HEK293 (cell line): Measurements from ENCODE around the gene COL5A1.

Experiments used
- CTCF ChIA-PET: fragments of 350-600 bp; formaldehyde crosslinking; extraction: SDS; loops from one replicate; lab custom pipeline; 2021; ENCODE audit warnings: antibody characterized with exemption; lab: Yijun Ruan, JAX
- POLR2A ChIA-PET: fragments of 300-600 bp; formaldehyde crosslinking; extraction: SDS; loops from one replicate; lab custom pipeline; 2020; ENCODE audit warnings: antibody characterized with exemption, inconsistent platforms; lab: Yijun Ruan, JAX
- H3K27ac ChIP-seq: fragments of 200-500 bp; sonication (Bioruptor generic); 2 replicates; pipeline ENCODE4 v1.5.1; 2014; ENCODE audit warnings: low read depth, low read length, control low read depth, inconsistent platforms; ENCODE audit errors: extremely low read depth
- H3K36me3 ChIP-seq, 2 experiments: fragments of 200-500 bp in 1 of 2; sonication (Bioruptor generic) in 1 of 2; 1 replicate in 1 of 2; 2 replicates in 1 of 2; pipeline ENCODE4 v1.5.1; 2014 to 2017; ENCODE audit warnings: inconsistent platforms in 2 of 2, low read length in 2 of 2; ENCODE audit not compliant: control insufficient read depth in 2 of 2, insufficient read depth in 1 of 2
- H3K4me1 ChIP-seq: fragments of 200-500 bp; sonication (Bioruptor generic); 2 replicates; pipeline ENCODE4 v1.5.1; 2014; ENCODE audit warnings: mild to moderate bottlenecking, low read length, inconsistent platforms; ENCODE audit not compliant: control insufficient read depth, insufficient read depth
- H3K4me3 ChIP-seq: 2 replicates; pipeline ENCODE4 v1.5.1; 2011; ENCODE audit warnings: low read depth, mild to moderate bottlenecking, control low read depth, low read length, moderate library complexity
- H3K9me3 ChIP-seq: fragments of 200-500 bp; sonication (Bioruptor generic); 2 replicates; pipeline ENCODE4 v1.5.1; 2014; ENCODE audit warnings: low read depth, low read length, inconsistent platforms; ENCODE audit not compliant: control insufficient read depth, insufficient read depth
- BCL11A ChIP-seq: fragments of 450-650 bp; formaldehyde crosslinking; IDR thresholded peaks from 2 replicates; pipeline ENCODE4 v1.5.1; 2016; ENCODE audit warnings: low read depth, missing biosample characterization, missing genetic modification characterization
- OSR2 ChIP-seq: fragments of 450-650 bp; formaldehyde crosslinking; IDR thresholded peaks from 2 replicates; pipeline ENCODE4 v1.5.1; 2016; ENCODE audit warnings: missing biosample characterization, missing genetic modification characterization
- SP2 ChIP-seq: fragments of 450-650 bp; formaldehyde crosslinking; IDR thresholded peaks from 2 replicates; pipeline ENCODE4 v1.5.1; 2016; ENCODE audit warnings: missing biosample characterization, missing genetic modification characterization
- ZBTB1 ChIP-seq: fragments of 450-650 bp; formaldehyde crosslinking; IDR thresholded peaks from 2 replicates; pipeline ENCODE4 v1.5.1; 2016; ENCODE audit warnings: missing biosample characterization, missing genetic modification characterization
- ZBTB17 ChIP-seq: fragments of 450-650 bp; formaldehyde crosslinking; IDR thresholded peaks from 2 replicates; pipeline ENCODE4 v1.5.1; 2016; ENCODE audit warnings: missing biosample characterization, missing genetic modification characterization
- ZFP69B ChIP-seq: fragments of 450-650 bp; formaldehyde crosslinking; IDR thresholded peaks from 2 replicates; pipeline ENCODE4 v1.5.1; 2016; ENCODE audit warnings: missing biosample characterization, missing genetic modification characterization
- ZNF169 ChIP-seq: fragments of 450-650 bp; formaldehyde crosslinking; IDR thresholded peaks from 2 replicates; pipeline ENCODE4 v1.5.1; 2016; ENCODE audit warnings: missing biosample characterization, missing genetic modification characterization
- ZNF311 ChIP-seq: fragments of 450-650 bp; formaldehyde crosslinking; IDR thresholded peaks from 2 replicates; pipeline ENCODE4 v1.5.1; 2017; ENCODE audit warnings: missing biosample characterization, missing genetic modification characterization, borderline replicate concordance
- ZNF37A ChIP-seq: fragments of 450-650 bp; IDR thresholded peaks from 2 replicates; pipeline ENCODE4 v1.5.1; 2018; ENCODE audit warnings: missing biosample characterization, missing genetic modification characterization
- ZNF423 ChIP-seq: fragments of 450-650 bp; formaldehyde crosslinking; IDR thresholded peaks from 2 replicates; pipeline ENCODE4 v1.5.1; 2016; ENCODE audit warnings: missing biosample characterization, missing genetic modification characterization
- ZNF544 ChIP-seq: fragments of 450-650 bp; formaldehyde crosslinking; IDR thresholded peaks from 2 replicates; pipeline ENCODE4 v1.5.0; 2017; ENCODE audit warnings: missing biosample characterization, missing genetic modification characterization
- ZNF561 ChIP-seq: fragments of 450-650 bp; IDR thresholded peaks from 2 replicates; pipeline ENCODE4 v1.5.1; 2018; ENCODE audit warnings: missing biosample characterization, missing genetic modification characterization, borderline replicate concordance
- ZNF624 ChIP-seq: fragments of 450-650 bp; formaldehyde crosslinking; IDR thresholded peaks from 2 replicates; pipeline ENCODE4 v1.5.1; 2017; ENCODE audit warnings: missing biosample characterization, missing genetic modification characterization
- ZNF654 ChIP-seq: fragments of 450-650 bp; formaldehyde crosslinking; IDR thresholded peaks from 2 replicates; pipeline ENCODE4 v1.5.1; 2016; ENCODE audit warnings: low read depth, missing biosample characterization, missing genetic modification characterization
- ZNF658 ChIP-seq: fragments of 450-650 bp; formaldehyde crosslinking; IDR thresholded peaks from 2 replicates; pipeline ENCODE4; 2016; ENCODE audit warnings: missing biosample characterization, missing genetic modification characterization
- ZNF791 ChIP-seq: fragments of 450-650 bp; formaldehyde crosslinking; IDR thresholded peaks from 2 replicates; pipeline ENCODE4 v1.5.1; 2016; ENCODE audit warnings: missing biosample characterization, missing genetic modification characterization
- TF ChIP-seq, protein P1 (sequence below): fragments of 450-650 bp; formaldehyde crosslinking; IDR thresholded peaks from 2 replicates; pipeline ENCODE4 v1.5.1; 2017; ENCODE audit warnings: missing biosample characterization, missing genetic modification characterization
- TF ChIP-seq, protein P2 (sequence below): fragments of 450-650 bp; formaldehyde crosslinking; IDR thresholded peaks from 2 replicates; pipeline ENCODE4 v1.5.1; 2016; ENCODE audit warnings: missing biosample characterization, missing genetic modification characterization
- TF ChIP-seq, protein P3 (sequence below): fragments of 450-650 bp; formaldehyde crosslinking; IDR thresholded peaks from 2 replicates; pipeline ENCODE4 v1.5.1; 2016; ENCODE audit warnings: missing biosample characterization, missing genetic modification characterization
- TF ChIP-seq, protein P4 (sequence below): IDR thresholded peaks from 2 replicates; pipeline ENCODE4 v1.6.1; 2011; ENCODE audit warnings: mild to moderate bottlenecking, low read depth, low read length, borderline replicate concordance
- TF ChIP-seq, protein P5 (sequence below): fragments of 450-650 bp; formaldehyde crosslinking; conservative IDR thresholded peaks from 2 replicates; pipeline ENCODE4 v1.5.1; 2016; ENCODE audit warnings: low read depth, missing biosample characterization, missing genetic modification characterization
- TF ChIP-seq, protein P6 (sequence below): fragments of 450-650 bp; formaldehyde crosslinking; IDR thresholded peaks from 2 replicates; pipeline ENCODE4 v1.5.1; 2016; ENCODE audit warnings: missing biosample characterization, missing genetic modification characterization

Gene COL5A1

DNA sequence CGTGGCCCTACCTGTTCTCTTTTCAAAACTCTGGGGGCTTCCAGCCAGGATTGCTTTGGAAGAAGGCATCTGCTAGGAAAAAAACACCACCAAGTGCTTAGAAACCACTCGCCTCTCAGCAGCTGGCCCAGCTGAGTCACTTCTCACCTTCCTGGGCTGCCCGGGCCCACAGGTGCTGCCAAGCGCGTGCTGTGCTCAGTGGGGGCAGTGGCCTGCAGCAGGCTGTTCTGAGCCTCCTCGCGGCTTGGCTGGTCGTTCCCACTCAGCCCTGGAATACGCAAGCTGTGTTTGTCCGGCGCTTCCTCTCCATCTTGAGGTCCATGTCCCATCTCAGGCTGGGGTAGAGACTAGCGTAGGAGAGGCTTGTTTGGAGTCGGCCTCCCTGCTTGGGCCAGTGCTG is 136.6 kb downstream of the COL5A1 start:
- Histone ChIP-seq H3K4me1 (peaks cover 3% of the 10 kb centered on the region; the same call in 1 of the 2 replicates), H3K36me3 (no peaks in the 10 kb centered on the region), H3K4me3 (no peak overlapping the region), H3K9me3 (no peaks in the 10 kb centered on the region), H3K27ac (no peak overlapping the region)
- ChIA-PET POLR2A (no interaction called here), CTCF (interaction anchor here (0.6 to 3.0 kb wide), 34 partner anchors 9 to 1604 kb away, joined by 3 to 18 read pairs (median 4); no protein-coding TSS in a partner anchor)
- TF ChIP-seq ZFP69B: 0 out of 2 replicates have a peak, but pooled peaks have one; percentile 15
- TF ChIP-seq ZBTB17 (tag by site-specific recombination): no peak
- TF ChIP-seq ZNF561: no peak
- TF ChIP-seq ZBTB1 (tag by site-specific recombination): no peak
- TF ChIP-seq ZNF791 (tag by site-specific recombination): no peak

DNA sequence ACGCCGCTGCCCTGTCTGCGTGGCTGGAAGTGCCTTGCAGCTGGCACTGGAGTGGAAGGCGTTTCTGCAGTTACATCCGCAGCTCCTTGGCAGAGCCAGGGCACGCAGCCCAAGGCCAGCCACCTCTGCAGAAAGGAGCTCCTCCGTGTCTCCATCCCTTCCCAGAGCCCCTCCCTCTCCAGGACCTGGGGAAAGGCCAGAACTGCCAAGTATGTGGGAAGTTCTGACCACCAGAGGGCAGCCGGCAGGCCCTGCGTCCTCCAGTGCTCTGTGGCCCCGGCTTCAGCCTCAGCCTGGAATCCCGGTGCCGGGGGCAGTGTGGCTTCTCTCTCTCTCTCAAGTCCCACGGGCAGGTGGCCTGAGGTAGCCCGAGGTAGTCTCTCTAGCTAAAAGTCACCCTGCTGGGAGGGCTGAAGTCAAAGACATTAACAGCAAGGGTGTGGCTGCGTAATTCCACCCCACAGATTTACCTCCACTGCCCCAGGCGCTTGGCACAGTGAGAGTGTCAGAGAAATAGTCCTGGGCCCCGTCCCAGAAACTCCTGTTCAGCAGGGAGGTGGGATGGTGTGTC is 137.3 kb downstream of the COL5A1 start:
- Histone ChIP-seq H3K27ac (no peak overlapping the region), H3K4me3 (no peak overlapping the region), H3K9me3 (no peaks in the 10 kb centered on the region), H3K36me3 (no peaks in the 10 kb centered on the region), H3K4me1 (peaks cover 3% of the 10 kb centered on the region; the same call in 1 of the 2 replicates)
- ChIA-PET CTCF (interaction anchor here (0.6 to 3.0 kb wide), 43 partner anchors 8 to 1603 kb away, joined by 3 to 18 read pairs (median 4); partner anchors contain the start of gene OLFM1), POLR2A (no interaction called here)
- TF ChIP-seq ZNF658 (no peak), SP2 (tag by site-specific recombination) (no peak), ZNF37A (tag by site-specific recombination) (no peak), ZNF169 (tag by site-specific recombination) (no peak), BCL11A (no peak), ZNF311 (tag by site-specific recombination) (no peak), ZNF423 (tag by site-specific recombination) (no peak), OSR2 (tag by site-specific recombination) (peak; percentile 30; the same call in 1 of the 2 replicates), ZNF654 (tag by site-specific recombination) (peak; percentile 32; the same call in 1 of the 2 replicates), ZNF624 (no peak), ZNF544 (tag by site-specific recombination) (no peak)
- TF ChIP-seq, protein P1, sequence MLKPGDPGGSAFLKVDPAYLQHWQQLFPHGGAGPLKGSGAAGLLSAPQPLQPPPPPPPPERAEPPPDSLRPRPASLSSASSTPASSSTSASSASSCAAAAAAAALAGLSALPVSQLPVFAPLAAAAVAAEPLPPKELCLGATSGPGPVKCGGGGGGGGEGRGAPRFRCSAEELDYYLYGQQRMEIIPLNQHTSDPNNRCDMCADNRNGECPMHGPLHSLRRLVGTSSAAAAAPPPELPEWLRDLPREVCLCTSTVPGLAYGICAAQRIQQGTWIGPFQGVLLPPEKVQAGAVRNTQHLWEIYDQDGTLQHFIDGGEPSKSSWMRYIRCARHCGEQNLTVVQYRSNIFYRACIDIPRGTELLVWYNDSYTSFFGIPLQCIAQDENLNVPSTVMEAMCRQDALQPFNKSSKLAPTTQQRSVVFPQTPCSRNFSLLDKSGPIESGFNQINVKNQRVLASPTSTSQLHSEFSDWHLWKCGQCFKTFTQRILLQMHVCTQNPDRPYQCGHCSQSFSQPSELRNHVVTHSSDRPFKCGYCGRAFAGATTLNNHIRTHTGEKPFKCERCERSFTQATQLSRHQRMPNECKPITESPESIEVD (tag by site-specific recombination): no peak
- TF ChIP-seq, protein P2, sequence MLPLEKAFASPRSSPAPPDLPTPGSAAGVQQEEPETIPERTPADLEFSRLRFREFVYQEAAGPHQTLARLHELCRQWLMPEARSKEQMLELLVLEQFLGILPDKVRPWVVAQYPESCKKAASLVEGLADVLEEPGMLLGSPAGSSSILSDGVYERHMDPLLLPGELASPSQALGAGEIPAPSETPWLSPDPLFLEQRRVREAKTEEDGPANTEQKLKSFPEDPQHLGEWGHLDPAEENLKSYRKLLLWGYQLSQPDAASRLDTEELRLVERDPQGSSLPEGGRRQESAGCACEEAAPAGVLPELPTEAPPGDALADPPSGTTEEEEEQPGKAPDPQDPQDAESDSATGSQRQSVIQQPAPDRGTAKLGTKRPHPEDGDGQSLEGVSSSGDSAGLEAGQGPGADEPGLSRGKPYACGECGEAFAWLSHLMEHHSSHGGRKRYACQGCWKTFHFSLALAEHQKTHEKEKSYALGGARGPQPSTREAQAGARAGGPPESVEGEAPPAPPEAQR (tag by site-specific recombination): no peak
- TF ChIP-seq, protein P3, sequence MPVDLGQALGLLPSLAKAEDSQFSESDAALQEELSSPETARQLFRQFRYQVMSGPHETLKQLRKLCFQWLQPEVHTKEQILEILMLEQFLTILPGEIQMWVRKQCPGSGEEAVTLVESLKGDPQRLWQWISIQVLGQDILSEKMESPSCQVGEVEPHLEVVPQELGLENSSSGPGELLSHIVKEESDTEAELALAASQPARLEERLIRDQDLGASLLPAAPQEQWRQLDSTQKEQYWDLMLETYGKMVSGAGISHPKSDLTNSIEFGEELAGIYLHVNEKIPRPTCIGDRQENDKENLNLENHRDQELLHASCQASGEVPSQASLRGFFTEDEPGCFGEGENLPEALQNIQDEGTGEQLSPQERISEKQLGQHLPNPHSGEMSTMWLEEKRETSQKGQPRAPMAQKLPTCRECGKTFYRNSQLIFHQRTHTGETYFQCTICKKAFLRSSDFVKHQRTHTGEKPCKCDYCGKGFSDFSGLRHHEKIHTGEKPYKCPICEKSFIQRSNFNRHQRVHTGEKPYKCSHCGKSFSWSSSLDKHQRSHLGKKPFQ: no peak; the same call in 1 of the 2 replicates
- TF ChIP-seq, protein P4, sequence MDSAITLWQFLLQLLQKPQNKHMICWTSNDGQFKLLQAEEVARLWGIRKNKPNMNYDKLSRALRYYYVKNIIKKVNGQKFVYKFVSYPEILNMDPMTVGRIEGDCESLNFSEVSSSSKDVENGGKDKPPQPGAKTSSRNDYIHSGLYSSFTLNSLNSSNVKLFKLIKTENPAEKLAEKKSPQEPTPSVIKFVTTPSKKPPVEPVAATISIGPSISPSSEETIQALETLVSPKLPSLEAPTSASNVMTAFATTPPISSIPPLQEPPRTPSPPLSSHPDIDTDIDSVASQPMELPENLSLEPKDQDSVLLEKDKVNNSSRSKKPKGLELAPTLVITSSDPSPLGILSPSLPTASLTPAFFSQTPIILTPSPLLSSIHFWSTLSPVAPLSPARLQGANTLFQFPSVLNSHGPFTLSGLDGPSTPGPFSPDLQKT: no peak
- TF ChIP-seq, protein P5, sequence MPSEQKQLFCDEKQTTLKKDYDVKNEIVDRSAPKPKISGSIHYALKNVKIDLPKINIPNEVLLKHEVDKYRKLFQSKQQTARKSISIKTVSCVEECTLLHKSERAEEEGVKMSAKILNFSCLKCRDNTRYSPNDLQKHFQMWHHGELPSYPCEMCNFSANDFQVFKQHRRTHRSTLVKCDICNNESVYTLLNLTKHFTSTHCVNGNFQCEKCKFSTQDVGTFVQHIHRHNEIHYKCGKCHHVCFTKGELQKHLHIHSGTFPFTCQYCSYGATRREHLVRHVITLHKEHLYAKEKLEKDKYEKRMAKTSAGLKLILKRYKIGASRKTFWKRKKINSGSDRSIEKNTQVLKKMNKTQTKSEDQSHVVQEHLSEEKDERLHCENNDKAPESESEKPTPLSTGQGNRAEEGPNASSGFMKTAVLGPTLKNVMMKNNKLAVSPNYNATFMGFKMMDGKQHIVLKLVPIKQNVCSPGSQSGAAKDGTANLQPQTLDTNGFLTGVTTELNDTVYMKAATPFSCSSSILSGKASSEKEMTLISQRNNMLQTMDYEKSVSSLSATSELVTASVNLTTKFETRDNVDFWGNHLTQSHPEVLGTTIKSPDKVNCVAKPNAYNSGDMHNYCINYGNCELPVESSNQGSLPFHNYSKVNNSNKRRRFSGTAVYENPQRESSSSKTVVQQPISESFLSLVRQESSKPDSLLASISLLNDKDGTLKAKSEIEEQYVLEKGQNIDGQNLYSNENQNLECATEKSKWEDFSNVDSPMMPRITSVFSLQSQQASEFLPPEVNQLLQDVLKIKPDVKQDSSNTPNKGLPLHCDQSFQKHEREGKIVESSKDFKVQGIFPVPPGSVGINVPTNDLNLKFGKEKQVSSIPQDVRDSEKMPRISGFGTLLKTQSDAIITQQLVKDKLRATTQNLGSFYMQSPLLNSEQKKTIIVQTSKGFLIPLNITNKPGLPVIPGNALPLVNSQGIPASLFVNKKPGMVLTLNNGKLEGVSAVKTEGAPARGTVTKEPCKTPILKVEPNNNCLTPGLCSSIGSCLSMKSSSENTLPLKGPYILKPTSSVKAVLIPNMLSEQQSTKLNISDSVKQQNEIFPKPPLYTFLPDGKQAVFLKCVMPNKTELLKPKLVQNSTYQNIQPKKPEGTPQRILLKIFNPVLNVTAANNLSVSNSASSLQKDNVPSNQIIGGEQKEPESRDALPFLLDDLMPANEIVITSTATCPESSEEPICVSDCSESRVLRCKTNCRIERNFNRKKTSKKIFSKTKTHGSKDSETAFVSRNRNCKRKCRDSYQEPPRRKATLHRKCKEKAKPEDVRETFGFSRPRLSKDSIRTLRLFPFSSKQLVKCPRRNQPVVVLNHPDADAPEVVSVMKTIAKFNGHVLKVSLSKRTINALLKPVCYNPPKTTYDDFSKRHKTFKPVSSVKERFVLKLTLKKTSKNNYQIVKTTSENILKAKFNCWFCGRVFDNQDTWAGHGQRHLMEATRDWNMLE (tag by site-specific recombination): no peak
- TF ChIP-seq, protein P6, sequence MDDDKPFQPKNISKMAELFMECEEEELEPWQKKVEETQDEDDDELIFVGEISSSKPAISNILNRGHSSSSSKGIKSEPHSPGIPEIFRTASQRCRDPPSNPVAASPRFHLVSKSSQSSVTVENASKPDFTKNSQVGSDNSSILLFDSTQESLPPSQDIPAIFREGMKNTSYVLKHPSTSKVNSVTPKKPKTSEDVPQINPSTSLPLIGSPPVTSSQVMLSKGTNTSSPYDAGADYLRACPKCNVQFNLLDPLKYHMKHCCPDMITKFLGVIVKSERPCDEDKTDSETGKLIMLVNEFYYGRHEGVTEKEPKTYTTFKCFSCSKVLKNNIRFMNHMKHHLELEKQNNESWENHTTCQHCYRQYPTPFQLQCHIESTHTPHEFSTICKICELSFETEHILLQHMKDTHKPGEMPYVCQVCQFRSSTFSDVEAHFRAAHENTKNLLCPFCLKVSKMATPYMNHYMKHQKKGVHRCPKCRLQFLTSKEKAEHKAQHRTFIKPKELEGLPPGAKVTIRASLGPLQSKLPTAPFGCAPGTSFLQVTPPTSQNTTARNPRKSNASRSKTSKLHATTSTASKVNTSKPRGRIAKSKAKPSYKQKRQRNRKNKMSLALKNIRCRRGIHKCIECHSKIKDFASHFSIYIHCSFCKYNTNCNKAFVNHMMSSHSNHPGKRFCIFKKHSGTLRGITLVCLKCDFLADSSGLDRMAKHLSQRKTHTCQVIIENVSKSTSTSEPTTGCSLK: no peak
